Right cardiac atrium (tissue), 5 donors: ENCODE results near the gene LCLAT1. TPM values are rescaled to one million over a fixed set of nuclear protein-coding genes. Genes with fewer than 3 reads are reported as not detected.
"Not testable (repeated sequence)": the region's sequence is repeated elsewhere in the genome, so short reads cannot be mapped to it uniquely, and the experiment has no call there.

Source experiments
- ATAC-seq, 2 donors: fragments of 200-7000 bp; cut with Tn5 transposase; one replicate each; pipeline versions ENCODE4 v1.8.0 to v1.9.1; 2020; ENCODE audit warnings: moderate library complexity in 2 of 2, mild to moderate bottlenecking in 1 of 2
- DNase-seq, 3 donors: peaks; one replicate each; pipeline ENCODE4 v3.0.0-alpha.2; 2020
- H3K27ac ChIP-seq: one replicate; pipeline ENCODE4 v1.5.1; 2013; ENCODE audit warnings: mild to moderate bottlenecking, low read length, control low read depth, moderate library complexity
- H3K27me3 ChIP-seq: one replicate; pipeline ENCODE4 v1.6.1; 2013; ENCODE audit not compliant: control insufficient read depth, insufficient read depth
- H3K4me1 ChIP-seq: one replicate; pipeline ENCODE4 v1.6.1; 2013; ENCODE audit warnings: low read length; ENCODE audit not compliant: control insufficient read depth, insufficient read depth
- H3K4me3 ChIP-seq: one replicate; pipeline ENCODE4 v1.5.1; 2013; ENCODE audit warnings: low read length, control low read depth
- H3K9me3 ChIP-seq: one replicate; pipeline ENCODE4 v1.6.1; 2013; ENCODE audit warnings: low read length; ENCODE audit not compliant: control insufficient read depth
- WGBS: extraction: QIAGEN DNeasy Blood & Tissue Kit; methylation state at CpG from one replicate; pipeline ENCODE4 v1.1.7; 2013; 5-methylcytosine and 5-hydroxymethylcytosine counted together
- intact Hi-C, 4 donors: fragments of 100-400 bp; cut with DNase I; formaldehyde crosslinking; loops; one replicate each; pipeline versions ENCODE4 v1.11.0 to v1.14.0; 2022 to 2023
- polyA plus RNA-seq: library from polyadenylated mRNA; stranded (reverse); fragments of 200-250 nt; gene quantifications from one replicate; pipeline ENCODE4 v1.2.3, GENCODE V29; 2013
- total RNA-seq, 4 donors: library from RNA; stranded (reverse); fragmentation: NEBNext Ultra II Directional; extraction: Animal tissue kit (Norgen Biotek cat#: 25700); gene quantifications; one replicate each; pipeline ENCODE4 v1.2.1, GENCODE V29; 2021
- donor health status: healthy with polysubstance abuse.
- donor health status: DM: no; HTN: yes; CAD: no.
- donor health status: DM: no; HTN: no; CAD: no.
- donor health status: DM: no; HTN: yes; CAD: no; lungs with severe emphysema.
- donor health status: DM: yes; HTN: yes; CAD: no.

The LCLAT1 gene
- total and polyA plus RNA-seq, 5 donors: 5.1 to 18.7 (median 16.0) TPM

DNA sequence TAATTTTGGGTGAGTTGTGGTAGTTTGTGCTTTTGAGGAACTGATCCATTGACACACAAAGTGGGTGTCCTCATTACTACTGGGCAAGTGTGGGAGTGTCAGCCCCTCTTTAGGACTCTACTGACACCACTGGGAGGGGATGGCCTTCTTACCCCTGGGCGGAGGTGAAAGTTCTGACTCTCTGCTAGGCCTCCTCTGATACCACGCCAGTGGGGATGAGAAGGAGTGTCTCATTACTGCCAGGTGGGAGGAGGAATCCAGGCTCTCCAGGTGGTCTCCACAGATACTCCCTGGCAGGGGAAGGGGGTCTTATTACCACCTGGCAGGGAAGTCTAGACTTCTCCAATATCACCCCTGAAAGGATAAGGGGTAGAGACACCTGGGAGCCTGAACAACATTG, 9.1 kb downstream of the LCLAT1 start:
- DNase-seq: no peak
- no peak for ATAC-seq
- H3K27me3 ChIP-seq: no peaks in the 10 kb centered on the region
- intact Hi-C loops: no loop called here
- H3K4me1 ChIP-seq: peaks cover 3% of the 10 kb centered on the region
- no peak overlapping the region for H3K4me3 ChIP-seq
- H3K27ac ChIP-seq: no peak overlapping the region
- no peaks in the 10 kb centered on the region for H3K9me3 ChIP-seq
- 99% methylated on average over 2 of the region's 2 CpGs for WGBS

DNA sequence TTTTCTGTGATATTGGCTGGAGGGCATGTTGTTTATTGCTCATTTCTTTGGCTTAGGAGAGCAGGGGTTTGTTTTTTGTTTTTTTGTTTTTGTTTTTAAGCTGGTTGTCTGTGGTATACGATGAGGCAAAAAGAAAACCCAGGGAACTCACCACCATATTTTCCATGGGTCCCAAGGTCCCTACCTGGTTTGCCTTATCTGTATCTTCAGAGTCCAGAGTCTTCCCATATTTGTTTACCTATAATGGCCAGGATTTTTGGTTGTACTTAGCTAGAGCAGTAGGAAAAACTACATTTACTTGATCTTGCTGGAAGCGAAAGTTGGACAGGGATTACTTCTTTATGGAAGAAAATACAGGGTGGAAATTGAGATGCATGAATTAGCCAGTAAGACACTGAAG, 9.5 kb downstream of the LCLAT1 start:
- no peaks in the 10 kb centered on the region for H3K27me3 ChIP-seq
- 97% methylated on average over 2 of the region's 2 CpGs for WGBS
- no peak for ATAC-seq
- no peak overlapping the region for H3K27ac ChIP-seq
- no peaks in the 10 kb centered on the region for H3K9me3 ChIP-seq
- DNase-seq: no peak
- no peak overlapping the region for H3K4me3 ChIP-seq
- intact Hi-C loops: no loop called here
- peaks cover 3% of the 10 kb centered on the region for H3K4me1 ChIP-seq

DNA sequence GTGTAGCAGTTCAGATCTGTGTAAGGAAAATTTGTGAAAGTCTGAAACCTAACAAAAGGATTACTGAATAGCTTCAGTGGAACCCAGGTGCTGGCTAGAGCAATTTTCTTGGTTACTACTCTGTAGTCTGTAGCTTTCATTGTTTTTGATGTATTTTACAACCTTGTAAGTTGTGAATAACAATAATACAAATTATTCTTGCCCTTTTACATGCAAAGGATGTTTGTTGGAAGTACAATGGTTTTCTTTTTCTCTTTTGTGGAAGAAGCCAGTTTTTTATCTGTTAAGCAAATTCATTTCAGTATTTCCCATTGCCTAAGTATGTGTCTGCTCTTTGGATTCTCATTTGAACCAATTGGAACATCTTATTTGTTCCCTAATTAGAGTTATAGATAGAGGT, 10.2 kb downstream of the LCLAT1 start:
- Histone ChIP-seq H3K9me3 (no peaks in the 10 kb centered on the region), H3K27ac (no peak overlapping the region), H3K4me3 (no peak overlapping the region), H3K27me3 (no peaks in the 10 kb centered on the region), H3K4me1 (peaks cover 3% of the 10 kb centered on the region)
- no peak for ATAC-seq
- intact Hi-C loops: no loop called here
- no peak for DNase-seq

- intact Hi-C loops: no loop called here
- 79% methylated on average over 2 of the region's 2 CpGs for WGBS
- Histone ChIP-seq H3K27ac (no peak overlapping the region), H3K9me3 (no peaks in the 10 kb centered on the region), H3K4me3 (no peak overlapping the region), H3K4me1 (peaks cover 3% of the 10 kb centered on the region), H3K27me3 (no peaks in the 10 kb centered on the region)
- no peak for ATAC-seq
- DNase-seq: no peak
These were observed 12.1 kb downstream of the LCLAT1 start for GRCh38 chr2:30459140-30459539.

DNA sequence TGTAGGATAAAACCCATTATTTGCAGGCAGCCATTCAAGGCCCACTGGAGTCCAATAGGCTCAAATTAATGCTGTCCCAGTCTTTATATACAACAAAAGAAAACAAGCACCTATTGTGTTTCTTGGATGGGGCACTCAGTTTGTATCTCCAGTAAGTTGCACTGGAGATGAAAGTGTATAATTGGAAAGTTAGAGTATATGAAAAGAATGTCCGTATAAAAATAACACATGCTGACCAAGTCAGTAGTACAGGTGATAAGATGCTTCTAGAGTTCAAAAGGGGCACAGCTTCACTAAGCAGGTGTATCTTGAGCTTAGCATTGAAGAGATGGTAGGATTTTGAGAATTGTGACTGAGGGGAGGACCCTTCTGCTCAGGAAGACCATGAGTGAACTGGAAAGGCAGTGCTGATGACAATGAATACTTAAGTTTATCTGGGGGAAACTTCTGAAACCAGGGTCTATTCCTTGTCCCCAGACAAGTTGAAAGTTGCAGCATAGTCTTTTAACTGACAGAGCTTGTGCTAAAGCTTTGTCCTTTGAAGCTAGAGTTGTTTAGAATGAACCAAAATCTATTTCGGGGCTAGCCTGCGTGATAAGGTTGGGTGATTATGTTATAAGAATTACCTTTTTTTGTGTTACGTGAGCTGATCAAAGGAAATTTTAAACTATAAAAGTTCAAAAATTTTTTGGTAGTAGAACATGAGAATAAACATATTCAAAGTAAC, 15.2 kb downstream of the LCLAT1 start:
- WGBS: 84% methylated on average over 4 of the region's 4 CpGs
- H3K27me3 ChIP-seq: no peaks in the 10 kb centered on the region
- no peak overlapping the region for H3K27ac ChIP-seq
- DNase-seq: no peak
- no peaks in the 10 kb centered on the region for H3K9me3 ChIP-seq
- intact Hi-C loops: no loop called here
- H3K4me3 ChIP-seq: no peak overlapping the region
- no peak for ATAC-seq
- H3K4me1 ChIP-seq: peaks cover 2% of the 10 kb centered on the region

GRCh38 chr2:30463535-30463934, 16.5 kb downstream of the LCLAT1 start:
- Histone ChIP-seq H3K27ac (no peak overlapping the region), H3K4me1 (peaks cover 2% of the 10 kb centered on the region), H3K4me3 (no peak overlapping the region), H3K9me3 (no peaks in the 10 kb centered on the region), H3K27me3 (no peaks in the 10 kb centered on the region)
- intact Hi-C loops: no loop called here
- WGBS: 47% methylated on average over 2 of the region's 2 CpGs
- DNase-seq (no peak), ATAC-seq (no peak)

DNA sequence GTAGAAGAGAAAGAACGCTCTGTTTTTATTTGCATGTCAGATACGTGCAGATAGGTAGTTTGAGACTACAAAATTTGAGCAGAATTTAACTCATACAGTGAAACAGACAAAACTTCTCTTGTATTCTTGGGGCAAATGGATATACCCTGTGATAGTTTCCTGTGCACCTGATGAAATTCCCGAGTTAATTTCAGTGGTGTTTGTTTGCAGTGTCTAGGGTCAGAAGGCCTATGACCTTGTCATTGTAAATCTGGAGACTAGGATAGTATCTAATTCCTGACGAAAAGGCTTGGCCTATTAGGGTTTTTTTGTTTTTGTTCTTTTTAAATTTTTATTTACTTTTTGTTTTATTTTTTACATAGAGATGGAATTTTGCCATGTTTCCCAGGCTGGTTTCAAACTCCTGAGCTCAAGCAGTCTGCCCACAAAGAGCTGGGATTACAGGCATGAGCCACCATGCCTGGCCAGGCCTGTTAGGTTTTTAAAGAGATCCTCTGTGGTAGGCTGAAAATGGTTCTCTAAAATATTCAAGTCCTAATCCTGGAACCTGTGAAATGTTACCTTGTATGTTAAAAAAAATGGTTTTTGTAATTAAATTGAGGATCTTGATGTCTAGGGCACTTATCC, 17.6 kb downstream of the LCLAT1 start:
- 86% methylated on average over 4 of the region's 4 CpGs for WGBS
- Histone ChIP-seq H3K4me1 (peaks cover 2% of the 10 kb centered on the region), H3K27ac (no peak overlapping the region), H3K4me3 (no peak overlapping the region), H3K9me3 (no peaks in the 10 kb centered on the region), H3K27me3 (no peaks in the 10 kb centered on the region)
- ATAC-seq (no peak), DNase-seq (no peak)
- intact Hi-C loops: no loop called here

DNA sequence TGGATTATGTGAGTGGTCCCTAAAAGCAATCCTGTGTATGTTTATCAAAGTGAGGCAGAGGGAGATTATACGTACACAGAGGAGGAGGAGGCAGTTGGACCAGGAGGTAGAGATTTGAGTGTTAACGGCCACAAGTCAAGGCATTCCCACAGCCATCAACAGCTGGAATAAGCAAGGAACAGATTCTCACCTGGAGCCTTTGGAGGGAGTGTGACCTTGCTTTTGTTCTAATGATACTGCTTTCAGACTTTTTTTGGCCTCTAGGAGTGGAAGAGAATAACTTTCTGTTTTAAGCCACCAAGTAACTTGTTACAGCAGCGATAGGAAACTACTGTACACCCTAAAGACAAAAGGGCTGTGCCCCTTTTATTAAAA, 18.1 kb downstream of the LCLAT1 start:
- Histone ChIP-seq H3K4me3 (no peak overlapping the region), H3K9me3 (no peaks in the 10 kb centered on the region), H3K27me3 (no peaks in the 10 kb centered on the region), H3K4me1 (peaks cover 2% of the 10 kb centered on the region), H3K27ac (peak overlapping the region; percentile 27)
- ATAC-seq (no peak), DNase-seq (no peak)
- WGBS: 63% methylated on average over 3 of the region's 3 CpGs
- intact Hi-C loops: no loop called here

DNA sequence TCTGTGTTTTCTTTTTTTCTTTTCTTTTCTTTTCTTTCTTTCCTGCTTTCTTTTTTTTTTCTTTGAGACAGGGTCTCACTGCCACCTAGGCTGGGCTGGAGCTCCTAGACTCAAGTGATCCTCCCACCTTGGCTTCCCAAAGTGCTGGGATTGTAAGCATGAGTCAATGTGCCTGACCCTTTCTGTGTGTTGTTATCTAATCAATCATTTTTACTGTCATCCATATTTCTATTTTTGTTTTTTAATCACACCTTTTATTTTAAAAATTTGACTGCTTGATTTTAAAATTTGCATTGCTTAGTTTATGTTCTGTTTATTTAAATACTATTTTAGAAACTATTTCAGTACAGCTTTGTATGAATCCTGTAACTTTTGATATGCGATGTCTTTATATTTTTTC, 19.2 kb downstream of the LCLAT1 start:
- ATAC-seq: no peak

DNA sequence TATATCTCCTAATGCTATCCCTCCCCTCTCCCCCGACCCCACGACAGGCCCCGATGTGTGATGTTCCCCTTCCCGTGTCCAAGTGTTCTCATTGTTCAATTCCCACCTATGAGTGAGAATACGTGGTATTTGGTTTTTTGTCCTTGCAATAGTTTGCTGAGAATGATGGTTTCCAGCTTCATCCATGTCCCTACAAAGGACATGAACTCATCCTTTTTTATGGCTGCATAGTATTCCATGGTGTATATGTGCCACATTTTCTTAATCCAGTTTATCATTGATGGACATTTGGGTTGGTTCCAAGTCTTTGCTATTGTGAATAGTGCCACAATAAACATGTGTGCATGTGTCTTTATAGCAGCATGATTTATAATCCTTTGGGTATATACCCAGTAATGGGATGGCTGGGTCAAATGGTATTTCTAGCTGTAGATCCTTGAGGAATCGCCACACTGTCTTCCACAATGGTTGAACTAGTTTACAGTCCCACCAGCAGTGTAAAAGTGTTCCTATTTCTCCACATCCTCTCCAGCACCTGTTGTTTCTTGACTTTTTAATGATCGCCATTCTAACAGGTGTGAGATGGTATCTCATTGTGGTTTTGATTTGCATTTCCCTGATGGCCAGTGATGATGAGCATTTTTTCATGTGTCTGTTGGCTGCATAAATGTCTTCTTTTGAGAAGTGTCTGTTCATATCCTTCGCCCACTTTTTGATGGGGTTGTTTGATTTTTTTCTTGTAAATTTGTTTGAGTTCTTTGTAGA, 20.2 kb downstream of the LCLAT1 start:
- H3K4me1 ChIP-seq, DNase-seq, H3K9me3 ChIP-seq, ATAC-seq, H3K4me3 ChIP-seq, H3K27ac ChIP-seq, H3K27me3 ChIP-seq, intact Hi-C loops: not testable (repeated sequence)
- WGBS: 98% methylated on average over 7 of the region's 8 CpGs

More for the DNA sequence above, 19.2 kb downstream of the LCLAT1 start:
- Histone ChIP-seq H3K9me3 (no peaks in the 10 kb centered on the region), H3K4me1 (peaks cover 2% of the 10 kb centered on the region), H3K27ac (no peak overlapping the region), H3K27me3 (no peaks in the 10 kb centered on the region), H3K4me3 (no peak overlapping the region)
- DNase-seq: no peak
- WGBS: 99% methylated on average over 1 of the region's 1 CpG
- intact Hi-C loops: no loop called here

DNA sequence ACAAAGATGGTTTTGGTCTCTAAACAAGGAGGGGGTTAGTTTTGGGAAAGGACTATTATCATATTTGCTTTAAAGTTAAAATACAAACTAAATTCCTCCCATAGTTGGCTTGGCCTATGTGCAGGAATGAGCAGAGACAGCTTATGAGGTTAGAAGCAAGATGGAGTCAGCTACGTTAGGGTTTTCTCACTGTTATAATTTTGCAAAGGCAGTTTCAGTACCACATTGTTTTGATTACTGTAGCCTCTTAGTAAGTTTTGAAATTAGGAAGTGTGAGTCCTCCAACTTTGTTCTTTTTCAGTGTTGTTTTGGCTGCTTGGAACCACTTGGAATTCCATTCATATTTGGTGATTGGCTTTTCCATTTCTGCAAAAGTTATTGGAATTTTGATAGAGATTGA, 23.4 kb downstream of the LCLAT1 start:
- no peaks in the 10 kb centered on the region for H3K4me1 ChIP-seq
- H3K27ac ChIP-seq: no peak overlapping the region
- no peak overlapping the region for H3K4me3 ChIP-seq
- WGBS: 87% methylated on average over 1 of the region's 1 CpG
- DNase-seq (no peak), ATAC-seq (no peak)
- no peaks in the 10 kb centered on the region for H3K27me3 ChIP-seq
- intact Hi-C loops: loop anchor here in 1 of 4 donors (10.0 kb wide), 1 partner anchor 266 kb away; no protein-coding TSS in a partner anchor
- H3K9me3 ChIP-seq: no peaks in the 10 kb centered on the region
